T-helper 1 cell treated with Interleukin-12 subunit alpha and Interleukin-12 subunit beta and Interleukin-4 antibody, amounts not matched to agents 30 μg/mL and 1 μg/mL, for 36 hours (primary cell): ENCODE data around the gene DDIT4L.
"Not testable (repeated sequence)": the region's sequence is repeated elsewhere in the genome, so short reads cannot be mapped to it uniquely, and the experiment has no call there.

ENCODE experiments used
- H3K27ac Mint-ChIP-seq: one replicate; pipeline ENCODE4 v1.8.0; 2021; ENCODE audit warnings: mild to moderate bottlenecking, mixed read lengths
- H3K27me3 Mint-ChIP-seq: one replicate; pipeline ENCODE4 v1.8.0; 2021; ENCODE audit warnings: low read depth, mixed read lengths
- H3K36me3 Mint-ChIP-seq: one replicate; pipeline ENCODE4 v1.8.0; 2021; ENCODE audit warnings: low read depth, mixed read lengths
- H3K4me1 Mint-ChIP-seq: one replicate; pipeline ENCODE4 v1.8.0; 2021; ENCODE audit warnings: low read depth, mixed read lengths
- H3K4me3 Mint-ChIP-seq: one replicate; pipeline ENCODE4 v1.8.0; 2021; ENCODE audit warnings: mild to moderate bottlenecking, moderate library complexity, mixed read lengths
- H3K9me3 Mint-ChIP-seq: one replicate; pipeline ENCODE4 v1.8.0; 2021; ENCODE audit warnings: mixed read lengths

DDIT4L gene

GRCh38 chr4:100137320-100137719 lies 52.9 kb downstream of the DDIT4L start:
- H3K27me3 Mint-ChIP-seq, H3K36me3 Mint-ChIP-seq, H3K4me3 Mint-ChIP-seq, H3K27ac Mint-ChIP-seq, H3K4me1 Mint-ChIP-seq: not testable (repeated sequence)
- H3K9me3 Mint-ChIP-seq, result peaks cover 15% of the 10 kb centered on the region
